GM19463 (cell line): ENCODE results near the gene PHPT1.
"Not testable (repeated sequence)": the region's sequence is repeated elsewhere in the genome, so short reads cannot be mapped to it uniquely, and the experiment has no call there.

Experiments used
- ATAC-seq: cut with Tn5 transposase; IDR thresholded peaks from one replicate; pipeline ENCODE4 v1.9.1; 2021; ENCODE audit warnings: mild to moderate bottlenecking, moderate library complexity; ENCODE audit not compliant: unreplicated experiment

PHPT1 gene

DNA sequence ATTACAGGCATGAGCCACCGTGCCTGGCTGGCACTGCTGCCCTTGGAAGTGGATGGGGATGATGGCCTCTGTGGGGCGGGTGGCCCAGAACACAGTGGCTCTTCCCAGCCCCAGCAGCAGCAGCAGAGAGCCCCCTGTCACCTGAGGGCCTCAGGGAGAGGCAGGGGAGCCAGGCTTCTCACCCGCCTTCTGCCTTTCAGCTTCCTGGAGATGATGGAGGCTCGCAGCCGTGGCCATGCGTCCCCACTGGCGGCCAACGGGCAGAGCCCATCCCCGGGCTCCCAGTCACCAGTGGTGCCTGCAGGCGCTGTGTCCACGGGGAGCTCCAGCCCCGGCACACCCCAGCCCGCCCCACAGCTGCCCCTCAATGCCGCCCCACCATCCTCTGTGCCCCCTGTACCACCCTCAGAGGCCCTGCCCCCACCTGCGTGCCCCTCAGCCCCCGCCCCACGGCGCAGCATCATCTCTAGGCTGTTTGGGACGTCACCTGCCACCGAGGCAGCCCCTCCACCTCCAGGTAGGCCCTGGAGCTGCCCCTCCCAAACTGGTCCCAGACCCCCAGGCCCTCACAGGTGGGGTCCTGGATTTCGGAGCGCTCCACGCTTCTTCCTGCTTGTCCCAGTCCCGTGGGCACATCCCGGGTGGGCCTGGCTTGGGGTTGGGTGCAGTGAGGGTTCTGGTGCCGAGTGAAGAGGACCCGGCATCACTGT is 11.9 kb upstream of the PHPT1 start:
- ATAC-seq = no peak

DNA sequence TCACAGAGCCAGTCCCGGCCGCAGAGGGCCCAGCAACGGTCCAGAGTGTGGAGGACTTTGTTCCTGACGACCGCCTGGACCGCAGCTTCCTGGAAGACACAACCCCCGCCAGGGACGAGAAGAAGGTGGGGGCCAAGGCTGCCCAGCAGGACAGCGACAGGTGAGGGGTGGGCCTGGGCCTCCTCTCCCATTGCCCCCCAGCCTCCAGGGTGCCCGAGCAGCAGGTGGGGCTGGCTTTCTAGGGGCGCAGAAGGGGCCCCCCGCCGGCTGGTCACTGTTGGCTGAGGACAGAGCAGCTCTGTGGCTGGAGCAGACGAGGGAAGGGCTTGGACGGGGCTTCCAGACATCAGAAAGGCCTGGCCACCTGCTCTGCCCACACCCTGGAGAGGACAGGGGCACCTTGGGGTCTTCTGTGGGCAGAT is 11.3 kb upstream of the PHPT1 start:
- not testable (repeated sequence) for ATAC-seq

GRCh38 chr9:136838314-136839228 is 10.6 kb upstream of the PHPT1 start:
- no peak for ATAC-seq

DNA sequence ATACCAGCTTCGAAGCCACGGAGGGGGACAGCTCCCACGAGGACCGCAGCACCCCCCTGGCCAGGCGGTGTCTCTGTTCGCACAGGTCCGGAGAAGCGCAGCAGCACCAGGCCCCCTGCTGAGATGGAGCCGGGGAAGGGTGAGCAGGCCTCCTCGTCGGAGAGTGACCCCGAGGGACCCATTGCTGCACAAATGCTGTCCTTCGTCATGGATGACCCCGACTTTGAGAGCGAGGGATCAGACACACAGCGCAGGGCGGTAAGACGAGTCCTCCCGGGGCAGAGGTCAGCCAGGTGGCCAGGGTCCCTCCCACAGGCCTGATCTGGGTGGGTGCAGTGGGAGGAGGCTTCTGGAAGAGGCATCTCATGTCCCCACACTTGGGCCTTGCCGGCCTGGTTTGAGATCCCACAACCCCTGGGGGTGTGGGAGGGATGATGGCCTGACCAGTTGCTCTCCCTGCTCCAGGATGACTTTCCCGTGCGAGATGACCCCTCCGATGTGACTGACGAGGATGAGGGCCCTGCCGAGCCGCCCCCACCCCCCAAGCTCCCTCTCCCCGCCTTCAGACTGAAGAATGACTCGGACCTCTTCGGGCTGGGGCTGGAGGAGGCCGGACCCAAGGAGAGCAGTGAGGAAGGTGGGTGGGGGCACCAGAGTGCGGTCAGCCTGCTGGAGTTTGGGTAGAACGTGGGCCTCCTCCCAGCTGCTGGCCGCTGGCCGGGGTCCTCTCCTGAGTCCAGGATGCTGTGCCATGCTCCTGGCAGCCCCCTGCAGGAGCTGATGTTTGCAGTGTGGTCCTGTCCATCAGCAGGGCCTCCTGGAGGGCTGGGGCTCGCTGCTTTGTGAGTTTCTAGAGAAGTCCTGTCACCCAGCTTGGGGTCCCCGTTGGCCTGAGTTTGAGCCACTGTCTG is 9.7 kb upstream of the PHPT1 start:
- no peak for ATAC-seq

DNA sequence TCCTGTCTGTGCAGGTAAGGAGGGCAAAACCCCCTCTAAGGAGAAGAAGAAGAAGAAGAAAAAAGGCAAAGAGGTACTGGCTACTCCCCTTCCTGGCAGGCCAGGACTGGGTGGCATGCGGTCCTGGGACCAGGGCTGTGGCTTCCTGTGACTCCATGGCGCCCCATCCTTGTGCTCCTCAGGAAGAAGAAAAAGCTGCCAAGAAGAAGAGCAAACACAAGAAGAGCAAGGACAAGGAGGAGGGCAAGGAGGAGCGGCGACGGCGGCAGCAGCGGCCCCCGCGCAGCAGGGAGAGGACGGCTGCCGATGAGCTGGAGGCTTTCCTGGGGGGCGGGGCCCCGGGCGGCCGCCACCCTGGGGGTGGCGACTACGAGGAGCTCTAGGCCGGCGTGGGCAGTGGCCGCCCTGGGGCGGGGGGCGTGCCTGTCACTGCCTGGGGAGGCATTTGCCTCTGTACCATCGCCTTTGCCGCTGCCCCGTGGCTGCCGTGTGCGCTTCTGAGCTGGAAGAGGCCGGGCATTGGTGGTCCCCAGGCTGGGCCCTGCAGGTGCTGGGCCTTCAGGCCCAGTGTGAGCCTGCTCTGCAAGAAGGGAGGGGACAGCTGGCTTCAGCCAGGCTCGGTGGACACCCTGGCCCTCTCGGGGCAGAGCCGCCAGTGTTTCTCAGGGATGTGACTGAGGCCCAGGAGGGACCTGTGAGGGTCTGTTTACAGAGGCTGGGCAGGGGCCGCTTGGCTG is 8.9 kb upstream of the PHPT1 start:
- ATAC-seq = no peak

DNA sequence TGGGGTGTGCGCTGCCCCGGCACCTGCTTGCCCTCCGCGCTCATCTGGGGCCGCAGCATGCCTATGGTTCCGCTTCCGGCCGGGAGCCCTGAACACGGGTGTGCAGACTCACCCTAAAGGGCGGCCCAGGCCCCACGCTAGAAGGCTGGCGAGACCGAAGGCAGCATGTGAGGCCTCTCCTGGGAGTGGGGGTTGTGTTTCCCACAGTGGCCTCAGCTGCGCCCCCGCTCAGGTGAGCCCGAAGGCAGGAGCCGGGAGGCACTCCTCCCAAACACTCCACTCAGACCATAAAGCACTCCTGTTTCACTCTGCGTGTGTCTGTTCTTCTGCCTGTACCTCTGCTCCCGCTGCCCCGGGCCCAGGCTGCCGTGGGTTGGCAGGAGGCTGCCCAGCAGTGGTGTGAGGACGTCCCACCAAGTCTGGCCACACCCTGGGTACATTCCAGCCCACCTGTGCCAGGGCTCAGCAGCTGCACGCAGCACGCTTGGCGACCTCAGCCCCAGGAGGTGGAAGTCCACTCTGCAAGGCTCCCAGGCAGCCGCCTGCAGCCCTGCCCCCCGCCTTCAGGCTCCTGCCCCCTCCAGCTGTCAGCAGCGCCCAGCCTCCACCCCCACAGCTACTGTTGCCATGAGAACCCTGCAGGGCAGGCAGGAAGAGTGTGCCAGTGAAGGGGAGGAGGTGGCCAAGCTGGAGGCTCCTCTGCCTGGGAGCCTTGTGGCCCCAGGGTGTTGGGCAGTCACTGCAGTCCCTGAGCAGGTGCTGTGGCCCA is 8.1 kb upstream of the PHPT1 start:
- ATAC-seq = no peak

DNA sequence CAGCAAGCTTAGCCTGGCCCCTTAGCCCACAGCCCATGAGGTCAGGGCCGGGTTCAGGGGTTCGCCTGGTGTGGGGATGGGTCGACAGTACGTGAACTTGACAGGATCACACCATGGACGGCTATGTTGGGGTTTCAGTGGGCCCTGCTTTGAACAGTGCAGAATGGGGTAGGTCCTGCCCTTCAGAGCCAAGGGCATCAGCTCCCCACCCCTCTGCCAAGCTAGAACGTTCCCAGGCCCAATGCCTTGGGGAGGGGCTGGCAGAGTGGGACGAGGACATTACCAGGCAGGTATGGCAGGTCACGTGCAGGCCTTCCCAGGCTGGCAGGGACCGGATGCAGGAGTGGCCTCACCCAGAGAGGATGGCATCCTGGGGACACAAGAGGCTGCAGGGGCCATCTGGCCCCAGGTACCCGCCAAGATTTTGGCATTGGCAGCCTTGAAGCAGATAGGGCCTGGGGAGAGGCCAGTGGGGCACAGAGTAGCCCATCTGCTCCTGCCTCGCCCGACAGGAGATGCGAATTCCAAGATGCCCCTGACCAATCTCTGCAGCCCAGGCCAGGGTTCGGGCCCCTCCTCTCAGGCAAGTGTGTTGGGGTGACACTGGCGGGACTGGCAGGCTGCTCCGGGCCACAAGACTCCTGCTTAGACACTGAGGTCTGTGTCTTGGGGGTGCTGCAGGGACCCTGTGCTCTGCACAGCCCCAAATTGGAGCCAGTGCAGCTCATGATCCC is 7.4 kb upstream of the PHPT1 start:
- not testable (repeated sequence) for ATAC-seq

DNA sequence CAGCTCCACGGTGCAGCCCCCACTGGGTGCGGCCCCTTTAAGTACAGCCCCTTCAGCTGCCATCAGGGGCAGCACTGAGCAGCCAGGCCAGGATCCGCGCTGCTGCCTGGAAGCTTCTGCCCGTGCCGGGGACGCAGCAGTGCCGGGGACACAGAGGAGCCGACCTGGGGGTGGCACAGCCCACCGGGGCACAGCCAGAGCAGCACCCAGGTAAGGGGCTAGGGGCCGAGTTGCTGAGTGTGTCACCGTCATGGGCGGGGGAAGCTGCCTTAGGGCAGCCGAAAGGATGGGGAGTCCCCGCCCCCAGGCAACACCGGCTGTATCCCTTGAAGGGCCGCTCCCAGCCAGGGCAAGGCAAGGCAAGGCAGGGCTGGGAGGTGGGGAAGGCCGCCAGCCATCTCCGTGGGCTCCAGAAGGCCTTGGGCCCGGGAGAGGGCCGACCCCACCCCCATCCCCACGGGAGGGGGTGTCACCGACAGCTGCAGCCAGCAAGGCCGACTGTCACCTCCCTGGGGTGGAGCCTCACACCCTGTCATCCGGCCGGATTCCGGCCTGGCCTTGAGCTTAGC is 6.7 kb upstream of the PHPT1 start, which contains the start of gene AJM1:
TSS of gene AJM1 (plus strand) at position 99 of the 569 bp plus-strand sequence. CDS start 1,937 bp downstream, outside the sequence.
- peak; percentile 79 for ATAC-seq

DNA sequence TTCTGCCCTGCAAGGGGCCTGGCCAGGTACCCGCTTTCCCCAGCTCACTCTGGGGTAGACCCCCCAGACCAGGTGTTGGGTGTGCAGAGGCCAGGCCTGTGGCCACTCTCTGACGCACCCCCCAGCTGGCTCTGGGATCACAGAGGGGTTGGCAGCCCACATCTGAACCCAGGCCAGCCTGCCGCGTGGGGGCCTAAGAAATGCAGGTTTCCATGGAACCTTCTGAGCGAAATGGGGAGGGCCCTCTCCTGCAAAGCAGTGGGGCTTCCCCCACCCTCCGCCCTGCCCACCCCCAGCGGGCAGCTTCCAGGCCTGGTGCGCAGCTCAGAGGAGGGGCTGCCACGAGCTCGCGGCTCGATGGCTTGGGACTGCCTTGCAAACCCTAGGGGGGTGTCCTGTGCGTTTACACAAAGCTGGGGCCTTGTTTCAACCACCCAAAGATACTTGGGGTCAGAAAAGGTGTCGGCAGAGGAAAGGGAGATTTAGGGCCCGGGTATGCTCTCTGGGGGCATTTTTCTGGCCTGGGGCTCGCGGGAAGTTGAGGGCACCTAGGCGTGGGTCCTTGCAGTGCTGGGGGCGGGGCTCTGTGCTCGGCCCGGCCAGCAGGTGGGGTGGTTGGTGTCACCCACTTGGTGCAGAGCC is 5.9 kb upstream of the PHPT1 start:
- ATAC-seq = not testable (repeated sequence)

- ATAC-seq = not testable (repeated sequence)
These were observed 5.1 kb upstream of the PHPT1 start for GRCh38 chr9:136843801-136844740.

- no peak for ATAC-seq
These were observed 4.3 kb upstream of the PHPT1 start for GRCh38 chr9:136844761-136845464.

GRCh38 chr9:136845465-136846260 is 3.5 kb upstream of the PHPT1 start:
- ATAC-seq = no peak

DNA sequence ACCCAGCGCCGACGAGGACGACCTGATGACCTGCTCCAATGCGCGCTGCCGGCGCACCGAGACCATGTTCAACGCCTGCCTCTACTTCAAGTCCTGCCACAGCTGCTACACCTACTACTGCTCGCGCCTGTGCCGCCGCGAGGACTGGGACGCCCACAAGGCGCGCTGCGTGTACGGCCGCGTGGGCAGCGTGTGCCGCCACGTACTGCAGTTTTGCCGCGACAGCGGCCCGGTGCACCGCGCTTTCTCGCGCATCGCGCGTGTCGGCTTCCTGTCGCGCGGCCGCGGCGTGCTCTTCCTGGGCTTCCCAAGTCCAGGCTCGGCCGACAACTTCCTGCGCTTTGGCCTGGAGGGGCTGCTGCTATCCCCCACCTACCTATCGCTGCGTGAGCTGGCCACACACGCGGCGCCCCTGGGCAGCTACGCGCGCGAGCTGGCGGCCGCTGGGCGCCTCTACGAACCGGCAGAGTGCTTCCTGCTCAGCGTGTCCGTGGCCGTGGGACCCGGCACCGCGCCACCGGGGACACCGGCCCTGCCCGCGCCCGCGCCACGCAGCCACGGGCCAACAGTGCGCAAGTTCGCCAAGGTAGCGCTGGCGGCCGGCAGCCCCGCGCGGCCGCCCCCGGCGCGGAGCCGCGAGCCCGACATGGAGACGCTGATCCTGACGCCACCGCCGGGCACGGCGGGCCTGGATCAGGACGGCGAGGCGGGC is 2.7 kb upstream of the PHPT1 start:
- no peak for ATAC-seq

GRCh38 chr9:136847088-136847825 is 2.0 kb upstream of the PHPT1 start:
- ATAC-seq = no peak
